Measurements from ENCODE around the gene GRB10.

The GRB10 gene

DNA sequence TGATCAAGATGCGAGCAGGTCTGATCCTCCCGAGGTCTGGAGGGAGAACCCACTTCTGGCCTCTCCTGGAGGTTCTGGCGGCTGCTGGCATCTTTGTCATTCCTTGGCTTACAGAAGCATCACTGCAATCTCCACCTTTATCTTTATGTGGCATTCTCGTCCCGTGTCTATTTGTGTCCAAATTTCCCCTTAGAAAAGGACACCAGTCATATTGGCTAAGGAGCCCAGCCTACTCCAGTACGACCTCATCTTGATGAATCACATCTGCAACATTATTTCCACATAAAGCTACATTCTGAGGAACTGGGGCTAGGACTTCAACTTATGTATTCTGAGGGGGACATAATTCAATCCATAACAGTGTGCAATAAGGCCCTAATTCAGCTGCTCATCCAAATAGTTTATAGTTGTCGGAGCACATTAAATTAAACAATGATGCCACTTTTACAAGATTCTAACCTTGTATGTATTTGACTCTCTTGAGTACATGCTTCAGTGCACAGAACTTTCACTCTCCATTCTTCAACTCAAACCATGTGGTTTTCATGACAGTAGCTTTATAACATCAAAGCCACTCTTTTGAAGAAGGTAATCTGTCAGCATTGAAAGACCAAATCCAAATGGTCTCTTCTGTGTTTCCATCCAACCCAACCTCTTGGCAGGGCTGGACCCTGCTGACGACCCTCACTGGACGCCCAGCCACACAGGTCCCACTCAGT lies 131.3 kb downstream of the GRB10 start:
- Mint-ChIP-seq H3K27me3 (no peaks in the 10 kb centered on the region), H3K4me1 (no peaks in the 10 kb centered on the region), H3K4me3 (no peak overlapping the region), H3K9me3 (no peaks in the 10 kb centered on the region), H3K27ac (ENCODE audit: low read depth) (no peak overlapping the region), H3K36me3 (ENCODE audit: insufficient read depth) (no peaks in the 10 kb centered on the region)
- DNase-seq (ENCODE audit: low spot score in 2 of 2) (no peak), ATAC-seq (replicated peaks; ENCODE audit: extremely low read depth, poor library complexity, severe bottlenecking) (no peak)

DNA sequence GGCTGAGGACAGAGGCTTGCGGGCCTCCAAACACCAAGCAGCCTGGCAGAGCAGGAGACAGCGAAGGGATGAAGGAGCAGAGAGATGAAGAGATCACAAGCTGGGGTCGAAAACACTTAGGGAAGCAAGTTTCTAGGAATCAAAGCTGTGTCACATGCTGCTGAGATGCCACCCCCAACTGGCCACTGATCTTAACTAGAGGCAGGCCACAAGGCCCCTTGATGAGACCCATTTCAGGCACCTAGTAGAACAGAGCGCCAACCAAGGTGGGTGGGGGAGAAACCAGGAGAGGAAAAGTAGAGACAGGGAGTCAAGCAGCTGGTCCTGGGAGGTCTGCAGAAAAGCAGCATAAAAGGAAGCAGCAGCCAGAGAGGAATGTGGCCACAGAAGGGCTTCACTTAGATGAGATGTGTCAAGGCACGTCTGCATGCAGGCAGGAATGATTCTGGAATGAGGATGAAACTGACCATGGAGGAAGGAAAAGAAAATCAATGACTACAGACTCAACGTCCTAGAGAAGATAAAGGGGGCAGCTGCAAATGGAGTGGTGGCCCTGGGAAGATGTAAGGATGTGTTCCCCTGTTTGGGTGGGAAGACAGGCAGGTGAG lies 132.5 kb downstream of the GRB10 start:
- DNase-seq (ENCODE audit: low spot score in 2 of 2) (no peak), ATAC-seq (replicated peaks; ENCODE audit: extremely low read depth, poor library complexity, severe bottlenecking) (no peak)
- Mint-ChIP-seq H3K4me1 (no peaks in the 10 kb centered on the region), H3K9me3 (no peaks in the 10 kb centered on the region), H3K4me3 (no peak overlapping the region), H3K27me3 (no peaks in the 10 kb centered on the region), H3K27ac (ENCODE audit: low read depth) (peak overlapping the region; percentile 56), H3K36me3 (ENCODE audit: insufficient read depth) (no peaks in the 10 kb centered on the region)

DNA sequence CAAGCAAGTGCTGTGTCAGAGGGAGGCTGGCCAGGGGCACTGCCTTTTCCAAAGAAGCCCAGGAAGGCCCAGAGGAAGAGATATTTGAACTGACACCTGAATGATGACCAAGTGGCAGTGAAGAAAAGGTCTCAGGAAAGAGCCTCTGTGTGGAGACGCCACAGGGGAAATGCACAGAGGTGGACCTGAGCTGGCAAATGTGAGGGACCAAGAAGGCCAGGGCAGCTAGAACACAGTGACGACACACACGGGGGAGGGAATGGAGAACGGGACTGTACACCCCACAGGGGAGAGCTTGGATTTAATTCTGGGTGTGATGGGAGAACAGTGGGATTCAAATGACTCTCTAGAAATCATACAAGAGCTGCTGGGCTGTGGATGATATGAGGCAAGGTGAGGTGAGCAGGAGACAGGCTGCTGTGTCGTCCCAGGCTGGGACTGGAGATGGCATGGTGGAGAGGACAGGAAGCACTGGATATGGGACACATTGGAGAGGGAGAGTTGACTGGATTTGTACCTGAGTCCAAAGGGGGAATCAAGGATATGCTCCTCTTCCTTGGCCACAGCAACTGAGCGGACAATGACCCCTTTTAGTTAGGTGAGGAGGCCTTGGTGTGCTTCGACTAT lies 133.3 kb downstream of the GRB10 start:
- Mint-ChIP-seq H3K9me3 (no peaks in the 10 kb centered on the region), H3K27me3 (no peaks in the 10 kb centered on the region)

DNA sequence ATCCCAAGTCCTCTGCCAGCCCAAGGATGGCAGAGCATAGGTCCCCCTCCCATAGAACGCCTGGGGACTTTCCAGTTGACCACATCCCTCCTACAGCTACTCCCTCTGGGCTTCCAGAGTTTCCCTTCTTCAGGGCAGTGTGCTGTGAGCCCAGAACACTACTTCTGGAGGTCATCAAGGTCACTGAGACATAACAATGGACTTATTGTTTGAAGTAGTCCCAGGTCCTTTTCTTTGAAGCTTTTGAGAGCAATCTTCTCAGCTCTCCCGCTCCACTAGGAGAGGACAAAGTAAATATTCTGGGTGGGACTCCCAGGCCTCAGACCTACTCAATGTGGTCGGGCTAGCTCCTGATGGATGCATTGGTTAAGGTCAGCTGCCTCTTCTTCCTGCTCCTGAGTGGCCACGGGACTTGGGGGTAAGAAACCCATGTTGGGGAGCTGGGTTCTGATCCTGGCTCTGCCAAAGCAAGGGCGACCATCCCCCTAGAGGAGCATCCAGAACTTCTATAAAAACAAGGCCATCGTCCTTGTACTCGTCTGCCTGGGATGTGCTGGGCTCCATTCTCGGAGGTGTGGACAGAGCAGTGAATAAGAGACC lies 134.0 kb downstream of the GRB10 start:
- Mint-ChIP-seq H3K4me1 (no peaks in the 10 kb centered on the region), H3K36me3 (ENCODE audit: insufficient read depth) (no peaks in the 10 kb centered on the region), H3K9me3 (no peaks in the 10 kb centered on the region), H3K4me3 (no peak overlapping the region), H3K27ac (ENCODE audit: low read depth) (no peak overlapping the region), H3K27me3 (no peaks in the 10 kb centered on the region)
- no peak for DNase-seq (ENCODE audit: low spot score in 2 of 2)
- ATAC-seq (replicated peaks; ENCODE audit: extremely low read depth, poor library complexity, severe bottlenecking) = no peak

More for the DNA sequence above, 133.3 kb downstream of the GRB10 start:
- ATAC-seq (replicated peaks; ENCODE audit: extremely low read depth, poor library complexity, severe bottlenecking) = no peak
- no peak for DNase-seq (ENCODE audit: low spot score in 2 of 2)
- Mint-ChIP-seq H3K4me1 (no peaks in the 10 kb centered on the region), H3K27ac (ENCODE audit: low read depth) (peak overlapping the region; percentile 56), H3K36me3 (ENCODE audit: insufficient read depth) (no peaks in the 10 kb centered on the region), H3K4me3 (no peak overlapping the region)

DNA sequence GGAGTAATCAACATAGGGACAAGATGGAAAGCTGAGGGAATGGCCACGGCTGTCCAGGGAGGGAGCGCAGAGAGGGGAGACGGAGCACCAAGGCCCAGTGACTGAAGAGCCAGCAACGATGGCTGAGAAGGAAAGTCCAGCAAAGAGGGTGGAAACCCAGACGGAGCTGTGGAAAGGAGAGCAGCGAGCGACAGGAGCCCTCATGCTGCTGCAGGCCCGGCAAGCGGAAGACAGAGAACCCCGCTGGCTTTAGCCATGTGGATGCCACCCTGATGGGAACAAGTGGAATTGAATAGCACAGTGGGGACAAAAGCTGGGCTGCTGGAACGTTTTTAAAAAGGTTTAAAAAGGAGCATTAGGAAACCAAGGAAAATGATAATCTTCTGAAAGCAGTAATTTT lies 134.6 kb downstream of the GRB10 start:
- Mint-ChIP-seq H3K9me3 (no peaks in the 10 kb centered on the region), H3K27me3 (no peaks in the 10 kb centered on the region), H3K27ac (ENCODE audit: low read depth) (no peak overlapping the region), H3K4me3 (no peak overlapping the region), H3K36me3 (ENCODE audit: insufficient read depth) (no peaks in the 10 kb centered on the region), H3K4me1 (no peaks in the 10 kb centered on the region)
- no peak for DNase-seq (ENCODE audit: low spot score in 2 of 2)
- no peak for ATAC-seq (replicated peaks; ENCODE audit: extremely low read depth, poor library complexity, severe bottlenecking)

DNA sequence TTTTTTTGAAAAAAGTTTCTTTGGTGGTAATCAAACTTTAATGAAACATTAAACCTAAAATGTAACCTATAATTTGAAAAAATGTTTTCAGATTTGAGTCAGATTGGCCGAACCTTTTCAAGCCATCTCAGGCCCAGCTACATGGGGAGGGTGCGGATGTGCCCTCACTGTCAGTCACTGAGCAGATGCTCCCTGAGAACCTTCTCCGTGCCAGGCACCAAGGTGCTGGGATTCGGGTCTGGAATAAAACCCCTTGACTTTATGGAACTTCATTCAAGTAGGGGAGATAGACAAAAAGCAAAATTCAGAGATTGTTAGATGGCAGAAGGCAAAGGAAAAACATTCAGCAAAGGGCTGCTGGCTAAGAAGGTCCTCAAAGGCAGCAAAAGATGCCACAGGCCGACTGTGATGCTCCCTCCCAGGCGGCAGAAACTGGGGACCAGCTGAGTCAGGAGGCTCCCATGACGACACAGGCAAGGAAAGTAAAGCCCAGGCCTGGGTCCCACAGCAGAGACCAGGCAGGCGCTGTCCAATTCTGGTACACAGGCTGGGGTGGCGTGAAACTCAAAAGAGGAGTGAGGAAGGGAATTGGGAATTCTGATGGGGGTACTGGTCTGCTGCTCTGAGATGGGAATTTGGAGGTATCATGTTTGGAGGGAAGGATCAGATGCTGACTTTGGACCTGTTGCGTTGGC lies 135.3 kb downstream of the GRB10 start:
- no peak overlapping the region for H3K27ac Mint-ChIP-seq (ENCODE audit: low read depth)
- no peak overlapping the region for H3K4me3 Mint-ChIP-seq
- DNase-seq (ENCODE audit: low spot score in 2 of 2) (no peak), ATAC-seq (replicated peaks; ENCODE audit: extremely low read depth, poor library complexity, severe bottlenecking) (no peak)
- H3K36me3 Mint-ChIP-seq (ENCODE audit: insufficient read depth) = no peaks in the 10 kb centered on the region
- no peaks in the 10 kb centered on the region for H3K4me1 Mint-ChIP-seq
- H3K27me3 Mint-ChIP-seq = no peaks in the 10 kb centered on the region
- H3K9me3 Mint-ChIP-seq = no peaks in the 10 kb centered on the region

DNA sequence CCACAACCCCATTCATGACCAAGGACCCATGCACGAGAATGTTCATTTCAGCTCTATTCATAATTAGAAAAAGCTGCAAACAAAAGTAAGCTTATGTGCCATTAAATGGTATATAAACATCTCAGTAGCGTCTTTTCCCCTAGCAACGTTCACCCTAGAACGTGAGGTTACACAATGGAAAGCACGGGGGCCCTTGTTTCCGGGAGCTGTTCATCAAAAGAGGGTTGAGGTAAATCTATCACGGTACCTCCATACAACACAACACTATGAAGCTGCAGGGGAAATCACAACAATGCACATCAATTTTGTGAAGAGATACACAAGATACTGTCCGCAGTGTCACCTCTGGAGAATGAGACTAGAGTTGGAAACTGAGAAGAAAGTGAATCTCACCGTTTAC lies 136.6 kb downstream of the GRB10 start:
- H3K36me3 Mint-ChIP-seq (ENCODE audit: insufficient read depth) = no peaks in the 10 kb centered on the region
- no peak overlapping the region for H3K27ac Mint-ChIP-seq (ENCODE audit: low read depth)
- ATAC-seq (replicated peaks; ENCODE audit: extremely low read depth, poor library complexity, severe bottlenecking) (no peak), DNase-seq (ENCODE audit: low spot score in 2 of 2) (no peak)
- H3K9me3 Mint-ChIP-seq = no peaks in the 10 kb centered on the region
- no peak overlapping the region for H3K4me3 Mint-ChIP-seq
- H3K4me1 Mint-ChIP-seq = no peaks in the 10 kb centered on the region
- no peaks in the 10 kb centered on the region for H3K27me3 Mint-ChIP-seq

DNA sequence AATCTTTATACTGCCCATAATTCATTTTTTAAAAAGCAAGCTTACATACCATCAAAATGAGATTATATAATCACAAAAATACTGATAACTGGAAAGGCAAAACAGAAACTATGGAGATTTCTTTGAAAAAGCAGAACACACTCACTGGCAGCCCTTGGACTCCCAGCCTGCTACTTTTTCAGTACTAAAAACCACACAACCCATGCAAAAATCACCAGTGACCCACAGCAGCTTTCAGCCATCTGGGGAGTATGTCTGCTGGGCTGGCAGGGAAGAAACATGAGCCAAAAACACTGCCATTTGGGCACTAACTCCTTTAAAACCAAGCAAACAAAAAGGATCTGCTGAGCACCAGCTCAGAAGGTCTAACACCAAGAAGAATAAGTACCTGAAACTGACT lies 137.5 kb downstream of the GRB10 start:
- no peak overlapping the region for H3K4me3 Mint-ChIP-seq
- ATAC-seq (replicated peaks; ENCODE audit: extremely low read depth, poor library complexity, severe bottlenecking) (no peak), DNase-seq (ENCODE audit: low spot score in 2 of 2) (no peak)
- no peak overlapping the region for H3K27ac Mint-ChIP-seq (ENCODE audit: low read depth)
- no peaks in the 10 kb centered on the region for H3K4me1 Mint-ChIP-seq
- no peaks in the 10 kb centered on the region for H3K9me3 Mint-ChIP-seq
- no peaks in the 10 kb centered on the region for H3K27me3 Mint-ChIP-seq
- no peaks in the 10 kb centered on the region for H3K36me3 Mint-ChIP-seq (ENCODE audit: insufficient read depth)

DNA sequence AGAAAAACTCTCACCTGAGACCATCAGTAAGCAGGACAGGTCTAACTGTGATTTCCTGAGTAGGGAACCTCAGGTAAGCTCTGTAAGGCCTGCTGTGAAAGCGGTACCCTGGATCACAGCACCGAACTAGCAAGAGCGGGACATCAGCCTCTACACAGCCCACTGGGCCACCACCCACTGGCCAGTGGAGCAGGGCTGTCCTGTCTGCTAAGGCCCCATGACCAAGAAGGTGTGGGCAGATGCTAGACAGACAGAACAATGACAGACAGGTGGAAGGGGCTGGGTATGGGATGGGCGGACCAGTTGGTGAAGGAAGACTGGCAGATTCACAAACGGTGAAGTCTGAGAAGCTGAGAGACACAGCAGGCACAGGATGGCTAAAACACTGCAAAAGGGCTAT lies 138.1 kb downstream of the GRB10 start:
- H3K9me3 Mint-ChIP-seq = no peaks in the 10 kb centered on the region
- H3K4me3 Mint-ChIP-seq = no peak overlapping the region
- no peaks in the 10 kb centered on the region for H3K4me1 Mint-ChIP-seq
- no peak for DNase-seq (ENCODE audit: low spot score in 2 of 2)
- ATAC-seq (replicated peaks; ENCODE audit: extremely low read depth, poor library complexity, severe bottlenecking) = no peak
- H3K36me3 Mint-ChIP-seq (ENCODE audit: insufficient read depth) = no peaks in the 10 kb centered on the region
- no peak overlapping the region for H3K27ac Mint-ChIP-seq (ENCODE audit: low read depth)
- no peaks in the 10 kb centered on the region for H3K27me3 Mint-ChIP-seq

DNA sequence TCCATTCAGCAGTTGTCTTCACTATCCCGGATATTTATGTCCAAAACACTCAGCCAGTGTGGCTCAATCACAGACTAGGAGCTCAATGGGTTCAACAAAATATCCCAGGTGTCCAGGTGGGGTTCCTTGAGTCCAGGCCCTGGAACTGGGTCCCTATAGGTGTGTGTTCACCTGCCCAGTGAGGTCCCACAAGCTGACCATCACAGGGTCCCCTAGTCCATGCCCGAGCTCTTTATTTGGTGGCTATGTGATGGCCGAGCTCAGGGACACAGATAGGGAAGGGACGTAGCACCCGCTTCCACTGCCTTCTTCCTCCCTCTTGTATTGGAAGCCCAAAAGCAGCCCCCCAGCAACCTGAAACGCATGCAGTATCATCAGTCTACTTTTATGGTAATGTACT lies 138.6 kb downstream of the GRB10 start:
- H3K36me3 Mint-ChIP-seq (ENCODE audit: insufficient read depth) = no peaks in the 10 kb centered on the region
- no peaks in the 10 kb centered on the region for H3K4me1 Mint-ChIP-seq
- H3K27ac Mint-ChIP-seq (ENCODE audit: low read depth) = no peak overlapping the region
- H3K9me3 Mint-ChIP-seq = no peaks in the 10 kb centered on the region
- no peak overlapping the region for H3K4me3 Mint-ChIP-seq
- no peaks in the 10 kb centered on the region for H3K27me3 Mint-ChIP-seq
- DNase-seq (ENCODE audit: low spot score in 2 of 2) = no peak
- no peak for ATAC-seq (replicated peaks; ENCODE audit: extremely low read depth, poor library complexity, severe bottlenecking)

DNA sequence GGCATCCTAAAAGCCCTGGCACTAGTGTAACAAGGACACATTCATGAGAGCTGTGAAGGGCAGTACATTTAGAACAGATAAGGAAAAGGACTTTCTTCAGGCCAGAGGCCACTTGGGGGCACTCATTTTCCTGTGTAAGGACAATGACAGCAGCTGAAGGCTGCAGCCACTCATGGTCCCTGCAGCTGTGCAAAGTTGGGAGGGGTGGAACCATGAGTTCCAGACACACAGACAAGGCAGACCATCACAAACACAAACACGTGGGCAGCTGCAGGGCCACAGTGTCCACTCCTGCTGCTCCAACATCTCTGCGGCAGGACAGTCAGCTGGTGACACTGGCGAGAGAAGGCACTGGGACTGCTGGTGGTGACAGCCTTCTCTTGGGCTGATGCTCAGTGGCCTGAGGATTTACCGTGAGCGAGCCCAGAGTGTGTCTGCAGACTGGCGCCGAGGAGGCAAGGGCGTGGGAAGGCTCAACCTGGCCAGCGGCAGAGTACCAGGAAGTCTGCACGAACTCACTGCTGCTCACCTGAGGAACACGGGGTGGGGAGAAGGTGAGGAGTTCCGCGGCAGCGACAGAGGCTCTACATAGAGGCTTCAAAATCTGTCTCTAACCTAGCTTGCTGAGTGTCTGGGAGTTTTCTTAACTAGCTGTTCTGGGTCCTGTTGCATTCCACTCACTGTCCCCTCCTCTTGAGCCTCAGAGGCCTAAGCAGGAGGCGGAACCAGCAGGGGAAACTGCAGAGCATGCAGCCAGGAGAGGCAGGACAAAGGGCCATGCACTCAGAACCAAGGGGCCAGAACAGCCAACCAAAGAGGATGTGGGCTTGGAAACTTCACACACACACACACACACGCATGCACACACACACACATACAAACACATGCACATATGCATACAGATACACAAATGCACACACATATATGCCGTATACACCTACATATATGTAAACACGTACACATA lies 141.0 kb downstream of the GRB10 start:
- no peak for ATAC-seq (replicated peaks; ENCODE audit: extremely low read depth, poor library complexity, severe bottlenecking)
- Mint-ChIP-seq H3K9me3 (no peaks in the 10 kb centered on the region), H3K4me3 (no peak overlapping the region), H3K27me3 (no peaks in the 10 kb centered on the region), H3K4me1 (no peaks in the 10 kb centered on the region), H3K27ac (ENCODE audit: low read depth) (peak overlapping the region; percentile 3), H3K36me3 (ENCODE audit: insufficient read depth) (no peaks in the 10 kb centered on the region)
- no peak for DNase-seq (ENCODE audit: low spot score in 2 of 2)

DNA sequence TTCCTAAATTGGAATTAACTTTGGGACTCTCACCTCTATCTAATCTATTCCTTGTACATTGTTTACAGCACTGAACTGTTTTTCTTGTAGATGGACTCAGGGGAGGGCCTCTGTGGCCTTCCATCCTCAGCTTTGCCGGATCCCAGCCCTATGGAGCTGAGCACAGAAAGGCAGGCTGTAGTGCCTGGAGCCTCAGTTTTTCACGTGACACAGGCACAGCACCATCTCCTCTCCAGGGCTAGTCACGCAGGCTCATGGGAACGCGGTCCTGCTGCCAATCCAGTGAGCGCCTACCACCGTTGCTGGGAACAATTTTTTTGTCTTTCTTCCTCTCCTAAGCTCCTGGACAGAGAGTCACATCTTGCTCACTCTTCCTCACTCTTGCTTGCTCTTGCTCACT lies 141.9 kb downstream of the GRB10 start:
- Mint-ChIP-seq H3K27me3 (no peaks in the 10 kb centered on the region), H3K36me3 (ENCODE audit: insufficient read depth) (no peaks in the 10 kb centered on the region), H3K27ac (ENCODE audit: low read depth) (peak overlapping the region; percentile 3), H3K4me3 (no peak overlapping the region), H3K4me1 (no peaks in the 10 kb centered on the region), H3K9me3 (no peaks in the 10 kb centered on the region)
- no peak for ATAC-seq (replicated peaks; ENCODE audit: extremely low read depth, poor library complexity, severe bottlenecking)
- DNase-seq (ENCODE audit: low spot score in 2 of 2) = no peak

Measured in central memory CD8-positive, alpha-beta T cell (primary cell).